Suppressor macrophage (primary cell): ENCODE measurements around the gene KCNJ6.
A peak's percentile ranks its signal among the peaks of the same experiment; 100 is the strongest.
"Not testable (repeated sequence)": the region's sequence is repeated elsewhere in the genome, so short reads cannot be mapped to it uniquely, and the experiment has no call there.

ENCODE experiments used
- DNase-seq, 4 experiments: peaks; one replicate each; pipeline ENCODE4 v3.0.0-alpha.2; 2020 to 2022

The KCNJ6 gene

GRCh38 chr21:37593740-37594471 is 322.4 kb downstream of the KCNJ6 start:
- DNase-seq, result no peak

GRCh38 chr21:37593015-37593414 is 323.2 kb downstream of the KCNJ6 start:
- DNase-seq, result no peak

GRCh38 chr21:37592496-37592895 is 323.8 kb downstream of the KCNJ6 start:
- DNase-seq, result no peak

GRCh38 chr21:37591994-37592393 is 324.3 kb downstream of the KCNJ6 start:
- not testable (repeated sequence) for DNase-seq

GRCh38 chr21:37590836-37591235 is 325.4 kb downstream of the KCNJ6 start:
- DNase-seq, result not testable (repeated sequence)

- not testable (repeated sequence) for DNase-seq
Observed at GRCh38 chr21:37588644-37589043, 327.6 kb downstream of the KCNJ6 start.

GRCh38 chr21:37587635-37588177 is 328.6 kb downstream of the KCNJ6 start:
- DNase-seq, result no peak

- DNase-seq, result no peak
Observed at GRCh38 chr21:37587203-37587602, 329.1 kb downstream of the KCNJ6 start.

GRCh38 chr21:37582590-37582989 is 333.7 kb downstream of the KCNJ6 start:
- peak; percentile 4 to 37 (median 31) for DNase-seq

GRCh38 chr21:37580666-37581065 is 335.6 kb downstream of the KCNJ6 start:
- peak in 3 of 4 experiments; percentile 7 to 15 (median 12) for DNase-seq

GRCh38 chr21:37579356-37579755 is 336.9 kb downstream of the KCNJ6 start:
- no peak for DNase-seq

- DNase-seq, result no peak
Observed at GRCh38 chr21:37578471-37579126, 337.7 kb downstream of the KCNJ6 start.

GRCh38 chr21:37576929-37577328 is 339.3 kb downstream of the KCNJ6 start:
- not testable (repeated sequence) for DNase-seq

GRCh38 chr21:37575580-37575979 is 340.7 kb downstream of the KCNJ6 start:
- DNase-seq, result no peak

GRCh38 chr21:37574751-37575150 is 341.5 kb downstream of the KCNJ6 start:
- no peak for DNase-seq

GRCh38 chr21:37574316-37574715 is 341.9 kb downstream of the KCNJ6 start:
- no peak for DNase-seq

- no peak for DNase-seq
Observed at GRCh38 chr21:37571442-37571841, 344.8 kb downstream of the KCNJ6 start.

GRCh38 chr21:37568916-37569315 is 347.3 kb downstream of the KCNJ6 start:
- no peak for DNase-seq

- no peak for DNase-seq
Observed at GRCh38 chr21:37568415-37568814, 347.8 kb downstream of the KCNJ6 start.

GRCh38 chr21:37566790-37567615 is 349.3 kb downstream of the KCNJ6 start:
- no peak for DNase-seq

- peak; percentile 7 to 41 (median 28) for DNase-seq
Observed at GRCh38 chr21:37565530-37566223, 350.6 kb downstream of the KCNJ6 start.

GRCh38 chr21:37564924-37565529 is 351.2 kb downstream of the KCNJ6 start:
- DNase-seq, result no peak
